GM18858 (cell line): ENCODE measurements around the gene TMEM50A.
"Not testable (repeated sequence)": the region's sequence is repeated elsewhere in the genome, so short reads cannot be mapped to it uniquely, and the experiment has no call there.

Source experiments
- ATAC-seq: cut with Tn5 transposase; IDR thresholded peaks from one replicate; pipeline ENCODE4 v1.9.1; 2021; ENCODE audit not compliant: unreplicated experiment

The TMEM50A gene

GRCh38 chr1:25383090-25383489 lies 45.0 kb downstream of the TMEM50A start:
- not testable (repeated sequence) for ATAC-seq

GRCh38 chr1:25383875-25384274 lies 45.7 kb downstream of the TMEM50A start:
- not testable (repeated sequence) for ATAC-seq

GRCh38 chr1:25387096-25387495 lies 49.0 kb downstream of the TMEM50A start:
- ATAC-seq, result not testable (repeated sequence)

- ATAC-seq, result not testable (repeated sequence)
Observed at GRCh38 chr1:25388691-25389090, 50.6 kb downstream of the TMEM50A start.

GRCh38 chr1:25389721-25390120 lies 51.6 kb downstream of the TMEM50A start:
- ATAC-seq, result not testable (repeated sequence)

GRCh38 chr1:25392841-25393240 lies 54.7 kb downstream of the TMEM50A start:
- ATAC-seq, result no peak

GRCh38 chr1:25397549-25397948 lies 59.4 kb downstream of the TMEM50A start:
- not testable (repeated sequence) for ATAC-seq

GRCh38 chr1:25398079-25398478 lies 59.9 kb downstream of the TMEM50A start:
- not testable (repeated sequence) for ATAC-seq

GRCh38 chr1:25402947-25403803 lies 65.0 kb downstream of the TMEM50A start:
- ATAC-seq, result not testable (repeated sequence)

- not testable (repeated sequence) for ATAC-seq
Observed at GRCh38 chr1:25405731-25406305, 67.7 kb downstream of the TMEM50A start.

- ATAC-seq, result not testable (repeated sequence)
Observed at GRCh38 chr1:25409641-25410427, 71.7 kb downstream of the TMEM50A start.
